DND-41 (cell line): ENCODE measurements around the gene FRS2.
"Not testable (repeated sequence)": the region's sequence is repeated elsewhere in the genome, so short reads cannot be mapped to it uniquely, and the experiment has no call there.

Source experiments
- ATAC-seq: fragments of 200-7000 bp; cut with Tn5 transposase; 3 replicates; pipeline ENCODE4 v1.9.1; 2021; ENCODE audit warnings: low read depth; ENCODE audit not compliant: insufficient read depth
- DNase-seq: peaks from one replicate; pipeline ENCODE4 v3.0.0-alpha.2; 2020
- H2AFZ ChIP-seq: 2 replicates; pipeline ENCODE4 v1.6.0; 2012; ENCODE audit warnings: low read depth, low read length
- H3K27ac ChIP-seq: 2 replicates; pipeline ENCODE4 v1.5.1; 2012; ENCODE audit warnings: low read length, inconsistent platforms
- H3K27me3 ChIP-seq: fragments of 200-600 bp; sonication (generic); 2 replicates; pipeline ENCODE4 v1.6.0; 2012; ENCODE audit warnings: low read length, mild to moderate bottlenecking, inconsistent platforms; ENCODE audit not compliant: insufficient read depth, poor library complexity
- H3K36me3 ChIP-seq: 2 replicates; pipeline ENCODE4 v1.5.1; 2012; ENCODE audit warnings: low read length, inconsistent platforms; ENCODE audit not compliant: insufficient read depth
- H3K4me1 ChIP-seq: 2 replicates; pipeline ENCODE4 v1.5.1; 2012; ENCODE audit warnings: mild to moderate bottlenecking, low read length; ENCODE audit not compliant: insufficient read depth
- H3K4me2 ChIP-seq: 2 replicates; pipeline ENCODE4 v1.6.0; 2012; ENCODE audit warnings: mild to moderate bottlenecking, moderate library complexity, low read length, inconsistent platforms; ENCODE audit not compliant: insufficient read depth
- H3K4me3 ChIP-seq, 2 experiments: fragments of 200-600 bp in 1 of 2; shearing (Covaris generic) in 1 of 2; 2 replicates each; pipeline ENCODE4 v1.5.1; 2012 to 2016; ENCODE audit warnings: inconsistent platforms in 2 of 2, low read length in 2 of 2, mild to moderate bottlenecking in 2 of 2, low read depth in 1 of 2, moderate library complexity in 1 of 2
- H3K79me2 ChIP-seq: 2 replicates; pipeline ENCODE4 v1.6.0; 2012; ENCODE audit warnings: low read length, inconsistent platforms; ENCODE audit not compliant: insufficient read depth
- H3K9ac ChIP-seq: 2 replicates; pipeline ENCODE4 v1.6.0; 2012; ENCODE audit warnings: low read depth, mild to moderate bottlenecking, inconsistent platforms, low read length, moderate library complexity
- H3K9me3 ChIP-seq: 2 replicates; pipeline ENCODE4 v1.5.1; 2012; ENCODE audit warnings: low read length, moderate library complexity, mild to moderate bottlenecking, inconsistent platforms; ENCODE audit not compliant: insufficient read depth, severe bottlenecking
- H4K20me1 ChIP-seq: 2 replicates; pipeline ENCODE4 v1.6.0; 2012; ENCODE audit warnings: low read length; ENCODE audit not compliant: insufficient read depth
- EZH2 ChIP-seq: IDR thresholded peaks from 3 replicates; pipeline ENCODE4 v1.6.1; 2012; ENCODE audit warnings: borderline replicate concordance, low read depth, mild to moderate bottlenecking, moderate library complexity, low read length, inconsistent platforms; ENCODE audit not compliant: severe bottlenecking
- TF ChIP-seq, protein P1 (sequence below): IDR thresholded peaks from 2 replicates; pipeline ENCODE4 v1.5.1; 2012; ENCODE audit warnings: borderline replicate concordance, low read length, moderate library complexity, mild to moderate bottlenecking; ENCODE audit not compliant: poor library complexity, severe bottlenecking; ENCODE audit errors: extremely low read depth

FRS2 gene

DNA sequence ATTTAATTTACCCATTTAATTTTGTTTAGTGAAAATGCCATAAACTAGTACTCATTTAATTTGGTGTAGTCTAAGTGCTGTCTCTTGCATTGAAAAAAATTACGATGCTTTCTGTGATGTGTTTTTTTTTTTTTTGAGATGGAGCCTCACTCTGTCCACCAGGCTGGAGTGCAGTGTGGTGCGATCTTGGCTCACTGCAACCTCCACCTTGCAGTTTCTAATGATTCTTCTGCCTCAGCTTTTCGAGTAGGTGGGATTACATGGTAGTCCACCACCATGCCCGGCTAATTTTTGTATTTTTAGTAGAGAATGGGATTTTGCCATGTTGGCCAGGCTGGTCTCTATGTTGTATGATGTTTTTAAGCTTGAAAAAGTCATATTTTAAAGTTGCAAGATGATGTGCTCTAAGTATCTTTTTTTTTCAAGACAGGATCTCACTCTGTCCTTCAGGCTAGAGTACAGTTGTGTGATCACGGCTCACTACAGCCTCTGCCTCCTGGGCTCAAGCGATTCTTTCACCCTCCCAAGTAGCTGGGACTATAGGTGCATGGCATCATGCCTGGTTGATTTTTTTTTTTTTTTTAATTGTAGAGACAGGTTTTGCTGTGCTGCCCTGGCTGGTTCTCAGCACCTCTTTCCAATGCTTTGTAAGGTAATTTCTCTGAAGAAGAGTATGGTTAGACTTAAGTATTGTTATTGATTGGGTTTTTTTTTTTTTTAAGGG lies 131.9 kb downstream of the FRS2 start:
- ATAC-seq = peak; percentile 6; the same call in 1 of the 3 replicates
- H4K20me1 ChIP-seq = peaks cover 13% of the 10 kb centered on the region; the same call in 1 of the 2 replicates
- no peaks in the 10 kb centered on the region for H3K9me3 ChIP-seq
- no peaks in the 10 kb centered on the region for H3K27me3 ChIP-seq
- no peaks in the 10 kb centered on the region for H3K4me1 ChIP-seq
- H3K27ac ChIP-seq = no peak overlapping the region
- H2AFZ ChIP-seq = no peak overlapping the region
- H3K4me2 ChIP-seq = no peak overlapping the region
- peaks cover 63% of the 10 kb centered on the region for H3K36me3 ChIP-seq
- H3K79me2 ChIP-seq = no peaks in the 10 kb centered on the region
- TF ChIP-seq, protein P1, sequence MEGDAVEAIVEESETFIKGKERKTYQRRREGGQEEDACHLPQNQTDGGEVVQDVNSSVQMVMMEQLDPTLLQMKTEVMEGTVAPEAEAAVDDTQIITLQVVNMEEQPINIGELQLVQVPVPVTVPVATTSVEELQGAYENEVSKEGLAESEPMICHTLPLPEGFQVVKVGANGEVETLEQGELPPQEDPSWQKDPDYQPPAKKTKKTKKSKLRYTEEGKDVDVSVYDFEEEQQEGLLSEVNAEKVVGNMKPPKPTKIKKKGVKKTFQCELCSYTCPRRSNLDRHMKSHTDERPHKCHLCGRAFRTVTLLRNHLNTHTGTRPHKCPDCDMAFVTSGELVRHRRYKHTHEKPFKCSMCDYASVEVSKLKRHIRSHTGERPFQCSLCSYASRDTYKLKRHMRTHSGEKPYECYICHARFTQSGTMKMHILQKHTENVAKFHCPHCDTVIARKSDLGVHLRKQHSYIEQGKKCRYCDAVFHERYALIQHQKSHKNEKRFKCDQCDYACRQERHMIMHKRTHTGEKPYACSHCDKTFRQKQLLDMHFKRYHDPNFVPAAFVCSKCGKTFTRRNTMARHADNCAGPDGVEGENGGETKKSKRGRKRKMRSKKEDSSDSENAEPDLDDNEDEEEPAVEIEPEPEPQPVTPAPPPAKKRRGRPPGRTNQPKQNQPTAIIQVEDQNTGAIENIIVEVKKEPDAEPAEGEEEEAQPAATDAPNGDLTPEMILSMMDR = no peak
- no peak for TF ChIP-seq EZH2
- no peak for DNase-seq
- no peak overlapping the region for H3K4me3 ChIP-seq
- no peak overlapping the region for H3K9ac ChIP-seq

DNA sequence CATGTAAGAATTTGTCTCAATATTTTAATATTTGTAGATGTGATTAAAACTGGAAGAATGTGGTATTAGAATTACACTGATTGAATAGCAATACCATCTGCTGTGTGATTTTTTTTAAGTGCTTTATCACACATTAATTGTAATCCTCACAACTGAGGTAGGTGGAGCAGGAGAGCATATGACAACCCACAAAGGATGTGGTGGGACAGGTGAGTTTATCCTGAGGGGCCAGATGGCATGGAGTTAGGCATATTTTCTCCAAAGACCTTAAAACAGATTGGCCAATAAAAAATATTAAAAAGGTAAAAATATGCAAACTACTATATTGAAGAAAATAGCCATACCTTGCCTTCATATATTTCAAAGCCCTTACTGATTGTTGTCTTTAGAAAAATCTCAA lies 132.8 kb downstream of the FRS2 start:
- Histone ChIP-seq H3K4me1 (no peaks in the 10 kb centered on the region), H3K27ac (no peak overlapping the region), H4K20me1 (peaks cover 9% of the 10 kb centered on the region; the same call in 1 of the 2 replicates), H3K4me3 (no peak overlapping the region), H3K9me3 (no peaks in the 10 kb centered on the region), H2AFZ (no peak overlapping the region), H3K27me3 (no peaks in the 10 kb centered on the region), H3K4me2 (no peak overlapping the region), H3K79me2 (no peaks in the 10 kb centered on the region), H3K9ac (no peak overlapping the region), H3K36me3 (peaks cover 54% of the 10 kb centered on the region)
- no peak for TF ChIP-seq EZH2
- TF ChIP-seq, protein P1 = no peak
- DNase-seq (no peak), ATAC-seq (peak; percentile 61)

DNA sequence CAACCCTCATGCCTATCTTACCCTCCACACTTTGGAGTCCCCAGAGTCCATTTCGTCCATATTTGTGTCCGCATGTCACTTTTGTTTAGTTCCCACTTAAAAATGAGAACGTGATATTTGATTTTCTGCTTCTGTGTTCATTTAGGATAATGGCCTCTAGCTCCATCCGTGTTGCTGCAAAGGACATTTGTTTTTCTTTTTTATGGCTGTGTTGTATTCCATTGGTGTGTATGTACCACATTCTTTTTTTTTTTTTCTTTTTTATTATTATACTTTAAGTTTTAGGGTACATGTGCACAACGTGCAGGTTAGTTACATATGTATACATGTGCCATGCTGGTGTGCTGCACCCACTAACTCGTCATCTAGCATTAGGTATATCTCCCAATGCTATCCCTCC lies 133.4 kb downstream of the FRS2 start:
- H3K9me3 ChIP-seq, H3K27me3 ChIP-seq, H3K4me1 ChIP-seq, H3K4me3 ChIP-seq, H3K9ac ChIP-seq, H4K20me1 ChIP-seq, H2AFZ ChIP-seq, H3K4me2 ChIP-seq, H3K27ac ChIP-seq, H3K79me2 ChIP-seq, ATAC-seq, DNase-seq: not testable (repeated sequence)
- H3K36me3 ChIP-seq = peaks cover 48% of the 10 kb centered on the region

DNA sequence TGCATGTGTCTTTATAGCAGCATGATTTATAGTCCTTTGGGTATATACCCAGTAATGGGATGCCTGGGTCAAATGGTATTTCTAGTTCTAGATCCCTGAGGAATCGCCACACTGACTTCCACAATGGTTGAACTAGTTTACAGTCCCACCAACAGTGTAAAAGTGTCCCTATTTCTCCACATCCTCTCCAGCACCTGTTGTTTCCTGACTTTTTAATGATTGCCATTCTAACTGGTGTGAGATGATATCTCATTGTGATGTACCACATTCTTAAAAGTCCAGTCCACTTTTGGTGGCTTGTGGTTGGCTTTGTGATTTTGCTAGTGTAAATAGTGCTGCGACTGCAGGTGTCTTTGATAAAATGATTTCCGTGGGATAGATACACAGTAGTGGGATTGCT lies 134.1 kb downstream of the FRS2 start:
- H3K9me3 ChIP-seq, H3K9ac ChIP-seq, H3K4me3 ChIP-seq, ATAC-seq, H3K27ac ChIP-seq, H3K4me1 ChIP-seq, H3K27me3 ChIP-seq, H3K79me2 ChIP-seq, H3K4me2 ChIP-seq, H4K20me1 ChIP-seq, DNase-seq, H2AFZ ChIP-seq: not testable (repeated sequence)
- H3K36me3 ChIP-seq = peaks cover 42% of the 10 kb centered on the region
